ENCODE results near the gene DCAF7.

Gene DCAF7

GRCh38 chr17:63595132-63595531 lies 44.9 kb downstream of the DCAF7 start:
- no peak for DNase-seq

DNA sequence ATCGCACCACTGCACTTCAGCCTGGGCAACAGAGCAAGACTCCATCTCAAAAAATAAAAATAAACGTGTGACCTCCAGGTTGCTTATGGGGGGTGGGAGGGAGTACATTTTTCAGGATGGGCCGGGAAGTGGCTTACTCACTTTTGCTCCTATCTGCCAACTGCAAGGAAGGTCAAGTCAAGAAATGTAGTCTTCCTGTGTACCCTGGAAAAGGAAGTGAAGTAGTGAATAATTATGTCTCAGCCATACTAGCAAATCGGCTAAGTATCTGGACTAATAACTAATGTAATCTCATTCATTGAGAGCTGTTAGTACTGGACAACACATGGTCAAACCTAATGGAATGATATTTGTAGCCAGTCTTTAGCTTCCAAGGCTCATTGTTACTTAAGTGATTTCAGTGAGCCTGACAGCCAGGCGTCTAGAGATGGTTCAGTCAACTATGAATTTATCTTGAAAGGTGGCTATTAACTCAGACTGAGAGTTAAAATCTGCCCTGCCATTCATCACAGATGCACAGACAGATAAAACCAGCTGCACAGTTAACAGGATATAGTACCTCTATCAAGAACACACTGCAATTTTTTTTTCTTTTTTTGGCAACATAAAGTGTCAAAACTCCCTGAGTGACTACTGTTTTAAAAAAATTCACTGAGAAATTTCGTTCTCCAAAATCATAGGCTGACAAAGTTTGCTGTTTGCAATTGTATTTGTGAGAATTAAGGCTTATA lies 46.7 kb downstream of the DCAF7 start:
- no peak for DNase-seq

GRCh38 chr17:63598281-63598680 lies 48.0 kb downstream of the DCAF7 start:
- no peak for DNase-seq

GRCh38 chr17:63600569-63601438 lies 50.5 kb downstream of the DCAF7 start, which contains the start of gene TACO1:
Gene TACO1, plus strand, starts transcription at chr17:63600895. Its CDS starts 189 bp downstream, at chr17:63601084.
- DNase-seq = peak; percentile 55

- DNase-seq = no peak
Observed at GRCh38 chr17:63601439-63602371, 51.4 kb downstream of the DCAF7 start.

DNA sequence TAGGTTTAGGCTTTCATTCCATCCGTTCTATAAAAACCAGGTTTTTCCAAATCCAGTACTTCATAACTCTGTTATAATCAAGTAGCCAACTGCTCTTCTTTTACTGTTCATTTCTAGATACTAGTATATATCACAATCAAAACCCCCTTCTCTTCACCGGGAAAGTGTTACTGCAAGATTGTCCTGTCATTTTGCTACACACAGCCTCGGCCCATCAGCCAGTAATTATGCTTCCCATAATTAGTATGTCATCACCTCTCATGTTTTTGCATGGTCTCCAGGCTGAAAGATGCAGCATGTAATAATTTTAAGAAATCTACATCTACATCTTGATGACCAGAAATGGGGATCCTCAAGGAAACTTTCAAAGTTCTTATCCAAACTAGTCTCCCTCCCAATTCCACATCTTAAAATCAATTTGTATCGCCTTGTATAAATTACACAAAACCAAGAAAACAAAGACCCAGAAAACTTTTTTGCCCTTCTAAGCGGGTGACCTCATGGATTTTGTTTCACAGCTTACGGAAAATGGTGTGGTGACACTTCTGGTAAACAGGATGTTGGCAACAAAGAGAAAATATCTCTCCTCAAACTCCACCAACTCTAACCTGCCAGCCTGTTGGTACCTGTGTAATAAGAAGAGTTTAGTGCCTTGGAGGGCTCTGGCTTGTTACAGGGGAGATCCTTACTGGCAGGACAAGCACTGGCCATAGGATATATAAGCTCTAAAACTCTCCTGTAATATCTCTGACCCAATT lies 59.7 kb downstream of the DCAF7 start:
- no peak for DNase-seq

GRCh38 chr17:63610854-63611253 lies 60.6 kb downstream of the DCAF7 start:
- DNase-seq = no peak

- no peak for DNase-seq
Observed at GRCh38 chr17:63611354-63611753, 61.1 kb downstream of the DCAF7 start.

- no peak for DNase-seq
Observed at GRCh38 chr17:63613663-63614062, 63.4 kb downstream of the DCAF7 start.

DNA sequence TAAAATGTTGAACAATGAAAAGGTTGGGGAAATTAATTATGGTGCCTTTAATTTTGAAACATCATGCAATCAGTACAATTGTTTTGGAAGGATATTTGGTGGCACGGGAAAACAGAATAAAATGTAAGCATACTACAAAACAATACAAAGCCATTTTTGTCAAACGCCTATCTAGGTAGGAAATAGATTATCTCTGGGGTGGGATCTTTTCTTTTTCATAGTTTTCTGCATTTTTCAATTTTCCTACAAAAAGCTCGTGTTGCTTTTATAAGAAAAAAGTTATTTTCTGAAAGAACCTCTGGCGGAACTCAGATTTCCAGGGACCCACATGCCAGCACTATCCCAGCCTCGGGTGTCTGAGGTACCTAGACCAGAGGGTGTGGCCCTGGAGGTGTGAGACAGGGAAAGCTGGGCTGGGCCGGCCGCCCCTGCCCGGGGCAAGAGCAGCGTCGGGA lies 71.0 kb downstream of the DCAF7 start:
- no peak for DNase-seq

GRCh38 chr17:63621684-63622573 lies 71.7 kb downstream of the DCAF7 start, which contains the start of gene MAP3K3:
Gene MAP3K3, plus strand, starts transcription at chr17:63622417. Its CDS starts 343 bp downstream, at chr17:63622760.
- peak; percentile 96 for DNase-seq

GRCh38 chr17:63622574-63623390 lies 72.5 kb downstream of the DCAF7 start:
- no peak for DNase-seq

- no peak for DNase-seq
Observed at GRCh38 chr17:63623786-63624530, 73.7 kb downstream of the DCAF7 start.

GRCh38 chr17:63624531-63624880 lies 74.2 kb downstream of the DCAF7 start:
- DNase-seq = no peak

GRCh38 chr17:63626551-63627180 lies 76.4 kb downstream of the DCAF7 start:
- DNase-seq = no peak

DNA sequence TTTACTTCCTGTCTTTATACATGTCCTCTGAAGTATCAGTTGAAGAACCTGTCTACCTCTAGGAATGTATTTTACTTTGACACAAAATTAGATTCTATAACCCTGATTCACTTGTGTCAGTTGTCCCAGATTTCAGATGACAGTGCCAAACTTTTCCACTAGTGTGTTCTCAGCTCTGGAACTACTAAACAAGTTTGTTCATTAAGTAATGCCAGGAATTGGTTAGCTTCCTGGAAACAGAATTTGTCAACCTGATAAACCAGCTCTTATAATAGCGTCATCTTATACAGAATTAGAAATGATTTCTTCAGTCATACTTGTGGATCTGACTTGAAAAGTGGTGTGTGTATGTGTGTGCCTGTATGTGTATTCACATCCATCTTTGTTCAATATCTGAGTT lies 79.3 kb downstream of the DCAF7 start:
- no peak for DNase-seq

GRCh38 chr17:63631062-63631461 lies 80.8 kb downstream of the DCAF7 start:
- DNase-seq = no peak

- no peak for DNase-seq
Observed at GRCh38 chr17:63631626-63632025, 81.3 kb downstream of the DCAF7 start.

DNA sequence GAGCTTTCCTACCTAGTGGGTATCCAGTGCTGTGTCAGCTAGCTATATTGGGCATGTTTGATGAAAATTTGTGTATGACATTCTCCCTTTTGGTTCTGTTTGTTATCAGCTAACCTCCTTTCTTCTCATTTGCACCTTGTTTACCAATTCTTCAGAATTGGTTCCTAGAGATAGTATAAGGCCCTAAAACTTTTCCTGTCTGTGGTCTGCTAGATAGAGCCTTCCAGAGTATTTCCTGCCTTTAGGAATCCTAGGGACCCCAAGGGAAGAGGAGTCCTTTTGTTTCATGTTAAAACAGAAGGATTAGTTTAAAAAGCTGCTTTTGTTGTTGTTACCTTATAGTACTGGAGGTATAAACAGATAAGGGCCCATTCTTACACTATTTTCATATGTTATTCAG lies 83.5 kb downstream of the DCAF7 start:
- DNase-seq = no peak

Measured in NCI-H2029 treated with DMSO at 0.1 percent for 48 hours (cell line).